Stimulated activated CD4-positive, alpha-beta T cell treated with anti-CD3 and anti-CD28 coated beads, Interleukin-4, amount 100 ng/mL, for 1 hour (primary cell): ENCODE results near the gene TKT.

Source experiments
- DNase-seq: peaks from one replicate; pipeline ENCODE4 v3.0.0-alpha.2; 2020

The TKT gene

DNA sequence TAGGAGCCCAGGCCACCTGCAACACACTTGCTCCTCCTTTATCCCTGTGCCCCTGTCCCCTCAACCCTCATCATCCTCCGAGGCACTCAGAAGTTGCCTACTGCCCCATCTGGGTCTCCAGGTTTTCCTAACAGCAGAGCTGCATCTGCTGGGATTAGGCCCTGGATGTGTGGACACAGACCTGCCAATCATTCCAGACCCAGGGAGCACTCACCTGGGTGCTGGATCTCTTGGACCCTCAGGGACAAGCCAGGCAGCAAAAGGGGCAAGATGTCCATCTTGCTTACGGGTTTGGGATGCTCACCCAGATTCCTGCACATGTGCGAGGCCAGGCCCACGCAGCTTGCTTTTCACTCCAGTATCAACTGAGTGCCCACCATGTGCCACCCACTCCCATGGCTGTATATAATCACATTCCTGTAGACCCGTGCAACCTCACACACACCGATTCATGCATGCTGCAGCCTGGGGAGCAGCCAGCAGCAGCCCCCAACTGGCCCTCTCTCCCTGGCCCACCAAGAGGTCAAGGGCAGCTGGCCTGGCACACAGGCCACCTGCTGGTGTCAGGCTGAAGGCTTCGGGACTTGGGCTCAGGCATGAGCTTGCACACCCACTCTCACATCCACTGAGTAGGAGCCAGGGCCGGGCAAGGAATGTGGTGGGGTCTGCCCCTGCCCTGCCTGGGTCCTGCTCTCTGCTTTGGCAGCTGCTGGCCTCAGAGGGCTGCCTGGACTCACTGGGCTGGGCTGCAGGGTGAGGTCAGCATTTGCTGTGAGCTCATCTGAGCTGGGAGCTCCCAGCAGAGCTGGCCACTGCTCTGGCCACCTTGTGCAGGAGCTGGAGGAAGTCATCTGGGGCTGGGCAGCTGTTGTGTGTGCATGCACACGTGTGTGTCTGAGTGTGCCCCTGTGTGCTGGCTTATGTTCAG is 79.9 kb downstream of the TKT start:
- no peak for DNase-seq
